Measurements from ENCODE around the gene SPOCK2. TPM values are rescaled to one million over a fixed set of nuclear protein-coding genes. Genes with fewer than 3 reads are reported as not detected.

Gene SPOCK2
- total RNA-seq, 1 donor from 2014 or later = 9.6 TPM

DNA sequence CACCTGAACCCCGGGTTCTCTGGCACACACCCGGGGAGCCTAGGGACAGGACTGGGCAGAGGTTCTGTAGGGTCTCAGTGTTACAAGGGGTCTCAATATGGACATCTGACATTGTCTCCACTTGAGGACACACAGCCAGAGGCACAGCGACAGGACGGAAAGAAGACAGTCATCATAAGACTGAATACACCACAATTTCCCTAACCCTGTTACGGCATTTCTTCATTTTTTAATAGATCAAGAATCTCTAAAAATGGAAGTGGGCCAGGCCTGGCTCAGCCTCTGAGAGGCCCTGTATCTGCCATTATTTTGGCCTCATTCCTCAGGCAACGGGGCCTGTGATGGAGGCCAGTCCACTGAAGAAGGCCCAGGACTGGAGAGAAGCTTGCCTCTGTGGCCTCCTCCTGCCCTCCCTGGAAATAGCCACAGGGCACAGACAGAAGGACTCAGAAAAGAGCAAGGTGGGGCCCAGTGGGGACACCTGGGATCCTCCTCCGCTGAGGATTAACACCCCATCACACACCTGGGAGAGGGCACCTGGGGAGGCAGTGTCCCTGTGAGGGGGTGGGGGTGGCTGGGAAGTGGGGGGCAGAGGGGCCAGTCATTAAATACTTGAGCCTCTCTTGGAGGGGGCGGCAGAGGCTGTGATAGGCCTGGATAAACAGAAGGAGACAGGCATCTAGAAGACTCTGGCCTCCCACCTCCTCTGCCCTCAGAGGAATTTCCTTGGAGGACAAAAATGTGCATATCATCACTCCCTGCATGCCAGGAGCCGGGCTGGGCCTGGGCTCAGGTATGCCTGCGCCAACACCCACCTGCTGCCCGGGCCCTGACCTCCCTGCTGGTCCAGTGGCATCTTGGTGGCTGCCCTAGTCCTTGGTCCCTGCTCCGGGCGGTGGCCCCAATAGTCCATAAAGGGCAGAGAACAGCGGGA is 8.0 kb downstream of the SPOCK2 start:
- no peak for ATAC-seq (ENCODE audit: poor library complexity)
- intact Hi-C loops (cut with DNase I) = no loop called here
- DNase-seq = no peak

DNA sequence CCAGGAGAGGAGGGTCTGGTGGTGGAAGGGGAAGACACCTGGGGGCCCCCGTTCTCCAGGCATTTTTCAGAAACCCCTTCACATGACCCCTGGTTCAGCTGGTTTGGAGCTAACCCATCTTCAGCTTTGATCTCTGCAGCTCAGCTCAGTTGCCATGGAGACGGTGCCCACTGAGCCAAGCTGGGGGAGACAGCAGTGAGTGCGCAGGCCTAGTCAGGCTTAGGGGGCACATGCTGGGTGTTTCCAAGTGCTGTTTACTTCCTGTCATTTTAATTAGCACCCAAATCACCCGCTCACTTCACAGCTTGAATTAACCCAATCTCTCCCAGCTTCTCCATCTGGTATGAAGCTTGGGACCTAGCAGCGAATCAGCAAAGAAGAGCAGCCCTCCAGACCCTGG is 9.0 kb downstream of the SPOCK2 start:
- intact Hi-C loops (cut with DNase I) = no loop called here
- no peak for ATAC-seq (ENCODE audit: poor library complexity)
- no peak for DNase-seq

DNA sequence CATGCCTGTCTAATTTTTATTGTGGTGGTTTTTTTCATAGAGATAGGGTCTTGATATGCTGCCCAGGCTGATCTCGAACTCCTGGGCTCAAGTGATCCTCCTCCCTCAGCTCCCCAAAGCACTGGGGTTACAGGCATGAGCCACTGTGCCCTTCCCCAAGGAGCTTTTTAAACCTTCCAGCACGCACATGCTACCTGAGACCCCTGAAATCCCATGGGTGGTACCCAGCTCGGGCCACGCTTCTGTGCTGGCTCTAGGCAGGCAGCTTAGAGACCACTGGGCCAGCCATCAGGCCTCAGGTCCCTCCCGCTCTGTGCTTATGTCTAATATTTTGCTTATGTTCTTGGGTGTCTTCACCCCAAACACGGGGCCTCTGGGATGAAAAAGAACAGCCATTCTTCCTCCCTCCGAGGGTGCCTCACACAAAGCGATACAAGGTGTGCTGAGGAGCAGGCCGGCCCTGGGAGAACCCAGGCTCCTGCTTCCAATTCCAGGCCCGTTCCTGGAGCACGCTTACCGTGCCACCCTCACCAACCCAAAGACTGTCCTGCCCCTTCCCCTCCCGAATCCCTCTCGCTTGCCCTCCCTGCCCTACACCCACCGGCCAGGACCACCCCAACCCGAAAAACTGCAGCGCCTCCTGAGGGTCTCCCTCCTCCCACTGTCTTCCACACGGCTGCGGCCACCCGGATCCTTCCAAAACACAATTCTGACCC is 10.9 kb downstream of the SPOCK2 start:
- intact Hi-C loops (cut with DNase I) = no loop called here
- no peak for DNase-seq

DNA sequence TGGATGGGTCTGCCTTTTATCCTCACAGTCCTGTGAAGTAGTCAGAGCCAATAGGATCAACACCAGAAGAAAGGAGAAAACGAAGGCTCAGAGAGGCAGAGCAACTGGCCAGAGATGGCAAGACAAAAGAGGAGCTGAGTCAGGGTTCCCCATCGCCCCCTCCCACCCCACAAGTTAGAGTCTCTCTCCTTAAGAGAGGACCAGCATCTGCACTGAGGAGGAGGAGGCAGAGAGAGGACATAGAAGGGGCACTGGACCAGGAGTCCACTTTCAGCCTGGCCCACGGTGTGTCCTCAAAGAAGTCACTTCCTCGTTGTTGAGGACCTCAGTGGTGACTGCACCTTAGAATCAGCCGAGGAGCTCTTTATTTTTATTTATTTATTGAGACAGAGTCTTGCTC is 11.6 kb downstream of the SPOCK2 start:
- ATAC-seq (ENCODE audit: poor library complexity) (no peak), DNase-seq (no peak)
- intact Hi-C loops (cut with DNase I) = no loop called here

More for the DNA sequence above, 10.9 kb downstream of the SPOCK2 start:
- no peak for ATAC-seq (ENCODE audit: poor library complexity)

DNA sequence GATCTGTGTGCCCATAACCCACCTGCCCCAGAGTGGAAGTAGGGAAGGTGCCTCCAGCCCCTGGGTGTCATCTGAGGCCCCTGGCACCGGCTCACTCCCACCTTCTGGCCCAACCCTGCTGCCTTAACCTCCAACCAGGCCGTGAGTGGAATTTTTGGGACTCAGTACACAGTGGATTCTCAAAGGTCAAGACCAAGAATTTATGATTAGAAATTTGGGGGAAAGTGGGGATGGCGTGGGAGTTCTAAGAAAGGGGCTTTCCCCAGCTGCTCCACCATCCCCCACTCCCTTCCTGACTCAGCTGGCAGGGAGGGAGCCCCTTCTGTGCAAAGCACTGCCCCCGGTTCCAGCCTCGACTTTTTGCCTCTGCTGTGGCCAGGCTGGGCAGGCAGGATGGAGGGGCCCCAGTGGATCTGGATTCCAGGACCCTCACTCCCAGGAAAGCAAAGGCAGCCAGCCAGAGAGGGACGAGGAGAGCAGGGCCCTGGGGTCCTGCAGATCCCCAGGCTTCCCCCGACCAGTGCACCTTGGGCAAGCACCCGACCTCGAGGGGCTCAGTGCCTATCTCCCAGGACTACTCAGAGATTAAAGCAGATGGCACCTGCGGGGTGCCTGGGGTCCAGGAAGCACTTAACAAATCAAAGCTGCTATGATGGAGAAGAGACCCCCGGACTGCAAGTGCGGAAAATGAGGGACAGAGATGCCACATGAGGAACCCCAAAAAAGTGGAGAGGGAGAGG is 12.8 kb downstream of the SPOCK2 start:
- no peak for DNase-seq
- intact Hi-C loops (cut with DNase I) = no loop called here
- ATAC-seq (ENCODE audit: poor library complexity) = no peak

DNA sequence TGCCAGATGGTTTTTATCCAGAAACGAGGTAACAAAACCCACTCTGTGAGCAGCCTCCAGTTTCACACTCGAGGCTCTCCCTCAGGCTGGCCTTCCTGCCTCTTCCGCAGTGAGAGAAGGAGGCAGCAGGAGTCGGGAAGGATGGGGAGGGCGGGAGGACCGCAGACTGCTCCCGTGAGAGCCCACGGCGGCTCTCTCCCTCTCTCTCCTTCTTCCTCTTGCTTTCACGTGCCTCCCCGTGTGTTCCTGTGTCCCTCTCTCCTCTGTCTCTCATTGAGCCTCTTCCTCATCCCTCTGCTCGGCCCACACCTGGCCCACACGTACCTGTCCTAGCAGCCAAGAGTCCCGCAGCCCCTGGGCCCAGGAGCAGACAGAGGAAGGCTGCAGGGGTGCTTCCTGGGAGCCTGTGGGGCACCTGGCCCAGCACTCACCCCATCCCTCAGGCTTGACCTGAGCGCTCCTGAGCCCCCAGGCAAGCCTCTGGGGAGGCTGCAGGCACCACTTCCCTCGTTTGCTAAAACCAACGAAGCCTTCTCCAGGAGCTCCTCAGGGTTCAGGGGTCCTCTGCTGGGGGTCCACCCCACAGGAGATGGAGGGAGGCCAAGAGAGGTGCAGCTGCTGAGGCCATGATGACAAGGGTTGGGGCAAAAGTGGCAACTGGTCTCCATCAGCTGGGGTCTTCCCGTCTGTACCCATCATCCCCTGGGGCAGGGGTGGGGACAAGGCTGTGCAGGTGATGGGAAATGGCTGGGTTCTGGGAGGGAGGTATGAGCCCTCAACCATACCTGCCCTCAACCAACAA is 13.6 kb downstream of the SPOCK2 start:
- DNase-seq (no peak), ATAC-seq (ENCODE audit: poor library complexity) (no peak)
- intact Hi-C loops (cut with DNase I) = no loop called here

DNA sequence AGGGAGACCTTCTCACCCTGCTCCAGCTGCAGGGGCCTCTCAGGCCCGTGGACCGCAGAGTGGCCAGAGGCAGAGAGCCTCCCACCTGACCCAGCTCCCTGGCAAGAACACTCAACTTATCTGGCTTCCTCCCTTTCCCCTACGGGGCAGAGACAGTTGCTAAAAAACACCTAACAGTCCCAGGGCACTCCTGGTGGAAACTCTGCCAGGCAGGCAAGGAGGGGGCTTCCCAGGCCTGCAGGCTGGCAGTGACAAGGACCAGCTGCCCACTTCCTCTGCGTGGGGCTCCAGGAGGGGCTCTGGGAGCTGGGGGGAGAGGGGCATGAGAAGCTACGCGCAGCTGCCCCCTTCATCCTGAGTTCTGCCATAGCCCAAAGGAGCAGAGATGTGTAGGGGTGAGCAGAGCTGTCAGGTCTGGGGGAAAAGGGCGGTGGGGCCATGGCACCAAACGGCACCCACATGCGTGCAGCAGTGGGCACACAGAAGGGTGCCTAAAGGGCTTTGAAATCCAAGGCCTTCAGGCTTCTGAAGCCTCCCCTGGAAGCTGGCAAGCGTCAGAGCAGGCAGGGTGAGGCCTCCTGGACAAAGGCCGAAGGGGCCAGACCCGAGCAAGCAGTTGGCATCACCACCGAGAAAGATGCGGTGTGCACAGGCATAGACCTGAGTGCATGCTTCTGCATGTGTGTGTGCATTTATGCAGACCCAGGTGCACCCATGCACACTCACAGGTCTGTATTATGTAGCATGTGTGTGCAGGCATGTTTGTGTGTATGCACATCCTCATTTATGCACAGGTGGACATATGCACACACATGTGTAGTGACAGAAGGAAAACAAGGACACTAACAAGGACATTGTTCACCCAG is 14.4 kb downstream of the SPOCK2 start:
- DNase-seq (no peak), ATAC-seq (ENCODE audit: poor library complexity) (no peak)
- intact Hi-C loops (cut with DNase I) = no loop called here

DNA sequence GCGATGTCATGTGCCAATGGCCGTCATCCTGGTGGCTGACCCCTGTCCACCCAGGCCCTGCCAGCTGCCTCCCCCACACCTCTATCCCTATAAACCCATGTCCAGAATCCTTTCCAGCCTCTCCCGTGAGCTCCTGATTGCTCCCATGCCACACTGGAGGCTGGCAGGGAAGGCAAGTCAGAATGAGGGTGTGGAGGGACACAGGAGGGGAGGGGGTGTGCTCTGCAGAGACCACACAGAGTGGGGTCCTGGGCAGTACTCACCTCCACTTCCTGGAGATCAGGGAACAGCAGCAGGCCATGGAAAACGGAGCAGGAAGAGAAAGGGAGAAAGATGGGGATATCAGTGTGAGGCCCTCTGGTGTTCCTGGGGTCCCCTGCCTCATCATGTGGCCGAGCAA is 15.7 kb downstream of the SPOCK2 start:
- intact Hi-C loops (cut with DNase I) = no loop called here
- ATAC-seq (ENCODE audit: poor library complexity) (no peak), DNase-seq (no peak)

DNA sequence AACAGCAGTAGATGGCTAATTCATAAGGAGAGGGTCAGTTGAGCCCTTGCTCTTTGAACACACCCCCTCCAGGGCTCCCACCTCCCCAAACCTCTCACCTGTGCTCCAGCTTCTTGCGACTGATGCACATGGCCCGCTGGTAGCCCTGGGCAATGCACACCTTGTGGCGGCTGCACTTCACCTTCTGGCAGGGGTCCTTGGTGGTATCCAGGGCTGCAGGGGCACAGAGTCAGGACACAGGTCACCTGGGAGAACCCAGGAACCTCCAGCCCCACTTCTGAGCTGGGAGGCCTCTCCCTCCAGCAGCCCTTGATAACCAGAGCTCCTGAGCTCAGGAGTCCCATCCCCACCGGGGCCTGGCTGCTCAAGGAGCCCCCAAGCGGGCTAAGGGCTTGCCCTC is 16.3 kb downstream of the SPOCK2 start:
- intact Hi-C loops (cut with DNase I) = no loop called here
- peak; percentile 18 for DNase-seq
- no peak for ATAC-seq (ENCODE audit: poor library complexity)

DNA sequence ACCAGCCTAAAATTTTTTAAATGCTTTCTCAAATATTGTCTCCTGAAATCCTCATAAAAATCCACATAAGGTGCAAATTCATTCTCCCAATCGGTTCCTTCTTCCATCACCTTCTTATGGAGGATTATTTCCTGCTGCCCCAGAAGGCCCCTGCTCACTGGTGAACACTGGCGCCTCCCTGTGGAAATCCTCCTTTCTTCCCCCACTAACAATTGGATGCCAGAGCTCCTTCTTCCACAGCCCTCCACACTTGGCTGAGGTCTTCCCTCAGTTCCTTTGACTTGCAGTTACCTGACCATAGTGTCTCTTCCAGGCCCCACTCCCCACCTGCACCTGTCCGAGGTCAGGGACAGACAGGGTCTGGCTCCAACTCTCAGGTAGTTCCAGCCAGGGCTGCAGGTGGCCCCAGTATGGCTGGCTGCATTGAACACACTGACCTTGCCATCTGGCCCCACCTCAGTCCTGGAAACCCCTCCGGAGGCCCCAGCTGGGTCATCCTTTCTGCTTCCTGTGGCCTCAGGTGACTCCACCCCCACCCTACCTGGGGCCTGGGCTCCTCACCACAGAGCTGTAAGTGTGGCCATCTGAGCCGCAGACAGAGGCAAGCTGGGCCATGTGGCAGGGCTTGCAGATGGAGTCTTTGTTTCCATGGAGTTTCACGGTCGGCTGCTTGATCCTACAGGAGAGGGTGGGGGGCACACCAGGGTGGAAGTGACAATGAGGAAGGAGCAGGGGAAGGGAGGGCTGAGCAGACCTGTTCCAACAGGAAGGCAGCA is 18.4 kb downstream of the SPOCK2 start:
- peak; percentile 35 for DNase-seq
- ATAC-seq (ENCODE audit: poor library complexity) = no peak
- intact Hi-C loops (cut with DNase I) = no loop called here

DNA sequence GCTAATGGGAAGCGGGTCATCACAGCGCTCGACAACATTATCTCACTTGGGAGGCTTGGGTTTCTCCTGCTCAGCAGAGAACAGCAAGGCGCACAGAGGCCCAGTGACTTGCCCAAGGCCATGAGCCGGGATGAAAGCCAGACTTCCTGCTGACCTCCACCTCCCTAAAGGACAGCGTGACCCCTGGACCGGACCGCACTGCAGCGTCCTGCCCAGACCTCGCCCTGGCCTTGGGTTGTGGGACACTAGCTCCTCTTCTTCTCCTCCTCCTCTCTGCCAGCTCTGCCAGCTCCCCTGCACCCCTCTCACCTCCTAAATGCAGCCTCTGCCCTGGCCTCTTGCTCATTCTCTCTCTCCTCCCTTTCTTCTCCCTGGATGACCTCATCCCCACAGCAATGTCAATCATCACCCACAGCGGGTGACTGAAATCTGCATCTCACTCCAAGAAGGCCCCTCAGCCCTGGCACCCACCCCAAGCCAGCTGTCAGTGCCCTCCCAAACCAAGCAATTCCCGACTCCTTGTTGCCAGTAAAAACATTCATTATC is 19.4 kb downstream of the SPOCK2 start:
- no peak for DNase-seq
- intact Hi-C loops (cut with DNase I) = no loop called here
- peak; percentile 19 for ATAC-seq (ENCODE audit: poor library complexity)

DNA sequence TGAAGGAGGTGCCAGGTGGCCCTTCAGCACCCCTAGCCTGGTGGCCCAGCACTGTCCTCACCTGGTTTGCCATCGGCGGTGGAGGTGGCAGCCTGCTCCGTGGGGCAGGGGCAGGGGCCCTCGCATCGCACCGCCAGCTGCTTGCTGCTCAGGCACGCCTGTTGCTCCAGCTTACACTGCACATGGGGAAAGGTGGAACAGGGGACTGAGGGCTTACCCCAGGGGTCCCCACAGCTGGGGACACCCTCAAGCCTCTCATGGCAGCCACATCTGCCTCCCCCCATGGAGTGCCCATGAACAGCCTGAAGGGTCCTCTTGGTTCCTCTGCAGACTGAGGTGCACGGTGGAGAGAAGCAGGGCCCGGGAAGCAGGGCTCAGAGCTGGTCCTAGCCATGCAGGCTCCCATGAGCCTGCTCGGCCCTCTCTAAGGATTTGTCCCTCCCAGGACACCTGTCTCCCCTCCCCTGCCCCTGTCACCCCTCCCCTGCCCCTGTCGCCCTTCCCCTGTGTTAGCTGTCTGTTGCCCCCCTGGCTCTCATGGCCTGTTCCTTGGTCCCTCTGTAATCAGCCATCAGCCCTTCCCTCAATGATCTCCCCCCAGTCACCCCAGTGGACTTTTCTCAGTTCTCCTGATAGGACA is 20.1 kb downstream of the SPOCK2 start:
- ATAC-seq (ENCODE audit: poor library complexity) = no peak
- intact Hi-C loops (cut with DNase I) = no loop called here
- DNase-seq = no peak

DNA sequence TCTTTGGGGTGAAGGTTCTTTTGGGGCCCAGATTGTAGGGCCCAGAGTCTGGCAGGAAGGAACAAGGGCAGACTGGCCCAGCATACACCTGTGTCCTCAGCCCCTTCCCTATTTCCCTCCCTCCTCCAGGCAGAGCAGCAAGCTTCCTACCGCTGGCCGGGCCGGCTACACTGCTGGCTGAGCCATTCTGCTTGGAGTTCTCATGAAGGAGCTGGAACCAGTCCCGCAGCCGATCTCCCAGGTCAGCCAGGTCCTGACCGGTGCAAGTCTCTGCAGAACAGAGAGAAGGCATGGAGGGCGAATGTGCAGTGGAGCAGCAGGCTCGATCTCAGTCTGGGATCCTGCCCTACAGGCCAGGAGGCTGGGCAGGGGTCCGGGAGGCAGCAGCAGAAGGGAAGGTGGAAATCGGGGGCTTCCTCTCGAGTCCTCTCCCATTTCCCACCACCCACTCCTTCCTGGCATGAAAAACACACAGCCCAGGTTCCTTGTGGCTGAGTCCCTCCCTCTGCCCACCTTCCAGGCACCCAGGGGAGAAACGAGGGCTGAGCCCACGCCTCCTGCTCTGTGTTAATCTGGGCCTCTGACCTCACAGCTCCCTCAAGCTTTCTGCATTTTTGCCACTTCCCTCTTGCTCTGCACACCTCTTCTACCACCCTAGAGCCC is 20.8 kb downstream of the SPOCK2 start:
- intact Hi-C loops (cut with DNase I) = no loop called here

DNA sequence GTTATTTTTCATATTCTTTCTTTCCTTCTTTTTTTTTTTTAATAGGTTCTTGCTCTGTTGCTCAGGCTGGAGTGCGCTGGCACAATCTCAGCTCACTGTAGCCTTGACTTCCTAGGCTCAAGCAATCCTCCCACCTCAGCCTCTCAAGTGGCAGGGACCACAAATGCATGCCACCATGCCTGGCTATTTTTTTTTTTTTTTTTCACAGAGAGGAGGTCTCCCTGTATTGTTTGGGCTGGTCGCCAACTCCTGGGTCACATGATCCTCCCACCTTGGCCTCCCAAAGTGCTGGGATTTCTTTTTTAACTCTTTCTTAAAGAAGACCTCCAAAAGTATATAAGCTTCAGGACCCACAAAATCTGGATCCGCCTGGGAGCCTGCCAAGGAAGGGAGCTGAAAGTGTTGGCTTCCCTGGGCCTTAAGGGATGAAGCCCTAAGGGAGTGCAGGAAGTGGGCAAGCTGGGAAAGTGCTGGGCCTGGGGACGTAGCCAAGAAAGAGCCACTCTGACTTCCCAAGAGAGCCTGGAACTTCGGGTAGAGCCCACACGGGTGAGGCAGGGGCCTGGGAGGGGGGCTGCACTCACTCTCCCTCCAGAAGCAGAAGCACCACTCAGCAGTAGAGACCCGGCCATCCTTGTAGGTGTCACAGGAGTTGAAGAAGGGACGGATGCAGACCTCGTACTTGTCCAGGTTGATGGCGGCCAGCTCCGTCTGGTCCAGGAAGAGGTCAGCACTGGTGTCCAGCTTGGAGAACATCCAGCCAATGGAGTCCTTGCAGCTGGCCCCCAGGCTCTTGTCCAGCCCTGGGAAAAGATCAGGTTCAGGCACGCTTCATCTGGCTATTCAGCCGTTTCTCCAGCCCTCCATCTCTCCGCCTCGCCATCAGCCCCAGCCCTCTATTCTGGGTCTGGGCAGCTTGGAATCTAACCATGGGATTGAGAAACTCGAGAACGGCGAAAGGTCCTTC is 21.8 kb downstream of the SPOCK2 start:
- intact Hi-C loops (cut with DNase I) = no loop called here
- DNase-seq (no peak), ATAC-seq (ENCODE audit: poor library complexity) (peak; percentile 26)

More for the DNA sequence above, 20.8 kb downstream of the SPOCK2 start:
- DNase-seq (no peak), ATAC-seq (ENCODE audit: poor library complexity) (no peak)
